ENCODE measurements around the gene LITAFD. TPM values are rescaled to one million over a fixed set of nuclear protein-coding genes. Genes with fewer than 3 reads are reported as not detected.
"Not testable (repeated sequence)": the region's sequence is repeated elsewhere in the genome, so short reads cannot be mapped to it uniquely, and the experiment has no call there.

Gene LITAFD
- polyA plus RNA-seq, 1 donor from 2014 or later, result not detected

DNA sequence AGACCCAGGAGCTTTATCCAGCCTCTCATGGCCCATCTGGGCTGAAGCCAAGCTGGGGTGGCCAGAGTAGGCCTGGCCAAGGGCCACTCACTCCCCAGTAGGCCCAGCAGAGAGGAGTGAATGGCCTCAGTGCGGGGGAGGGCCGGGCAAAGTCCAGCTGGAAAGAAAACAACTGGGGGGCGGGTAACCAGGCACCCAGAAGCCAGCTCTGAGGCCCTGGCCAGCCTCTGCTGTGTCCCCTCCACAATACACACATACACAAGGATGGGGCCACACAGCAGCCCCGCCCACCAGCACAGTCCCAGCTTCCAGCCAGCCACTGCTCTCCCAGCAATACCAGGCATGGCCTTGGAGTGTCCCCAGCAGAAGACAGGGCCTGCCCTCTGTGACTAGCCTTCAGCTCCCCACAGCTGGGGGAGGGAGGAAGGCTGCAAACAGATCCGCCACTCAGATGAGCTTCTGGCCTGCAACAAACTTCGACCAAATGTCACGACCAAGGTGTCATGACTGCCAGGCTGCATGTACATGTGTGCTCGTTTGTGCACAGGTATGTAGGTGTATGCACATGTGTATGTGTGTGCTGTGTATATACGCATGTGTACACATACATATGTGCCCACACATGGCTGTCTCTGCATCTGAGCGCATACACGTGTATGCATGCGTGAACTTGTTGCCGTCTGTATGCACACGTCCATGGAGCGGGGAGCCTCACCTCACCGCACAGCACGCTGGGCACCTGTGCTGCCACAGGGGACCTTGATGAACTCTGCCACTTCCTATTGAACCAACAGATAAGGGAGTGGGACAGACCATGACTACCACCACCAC lies 18.3 kb upstream of the LITAFD start:
- Mint-ChIP-seq H3K27me3 (no peaks in the 10 kb centered on the region), H3K9me3 (no peaks in the 10 kb centered on the region), H3K4me3 (peak overlapping the region in 3 of 4 donors; percentile 61 to 65 (median 65)), H3K27ac (peak overlapping the region in 1 of 3 donors; percentile 70), H3K36me3 (no peaks in the 10 kb centered on the region), H3K4me1 (peaks cover 20 to 41% (median 28%) of the 10 kb centered on the region in 3 donors)

DNA sequence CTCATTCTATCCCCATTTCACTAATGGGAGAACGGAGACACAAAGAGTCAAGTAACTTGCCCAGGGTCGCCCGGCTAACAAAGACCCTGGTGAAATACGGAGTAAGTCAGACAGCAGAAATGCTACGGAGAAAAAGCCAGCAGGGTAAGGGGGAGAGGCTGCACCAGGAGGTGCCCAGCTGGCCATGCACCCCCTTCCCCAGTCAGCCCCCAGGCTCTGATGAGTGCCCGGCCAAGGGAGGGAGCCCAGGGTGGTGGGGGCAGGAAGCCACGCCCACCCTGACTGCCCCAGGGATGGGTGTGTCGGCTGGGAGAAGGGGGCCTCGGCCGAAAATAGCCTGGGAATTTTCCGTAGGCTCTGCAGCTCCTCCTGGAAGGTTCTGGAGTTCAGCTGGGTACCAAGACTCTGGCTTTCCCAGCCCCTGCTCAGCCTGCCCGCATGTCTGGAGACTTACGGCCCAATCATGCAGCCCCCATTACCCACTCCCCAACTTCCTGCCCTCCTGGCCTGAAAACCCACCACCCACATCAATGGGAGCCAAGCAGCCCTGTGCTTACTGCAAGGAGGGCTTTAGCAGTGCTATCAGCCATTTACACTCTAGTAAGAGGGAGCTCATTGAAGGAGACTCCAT lies 17.6 kb upstream of the LITAFD start:
- H3K27me3 Mint-ChIP-seq, result no peaks in the 10 kb centered on the region
- no peaks in the 10 kb centered on the region for H3K9me3 Mint-ChIP-seq
- H3K27ac Mint-ChIP-seq, result peak overlapping the region in 1 of 3 donors; percentile 76
- H3K4me1 Mint-ChIP-seq, result peaks cover 27 to 44% (median 32%) of the 10 kb centered on the region in 3 donors
- H3K4me3 Mint-ChIP-seq, result peak overlapping the region in 3 of 4 donors; percentile 61 to 81 (median 65)
- H3K36me3 Mint-ChIP-seq, result no peaks in the 10 kb centered on the region

DNA sequence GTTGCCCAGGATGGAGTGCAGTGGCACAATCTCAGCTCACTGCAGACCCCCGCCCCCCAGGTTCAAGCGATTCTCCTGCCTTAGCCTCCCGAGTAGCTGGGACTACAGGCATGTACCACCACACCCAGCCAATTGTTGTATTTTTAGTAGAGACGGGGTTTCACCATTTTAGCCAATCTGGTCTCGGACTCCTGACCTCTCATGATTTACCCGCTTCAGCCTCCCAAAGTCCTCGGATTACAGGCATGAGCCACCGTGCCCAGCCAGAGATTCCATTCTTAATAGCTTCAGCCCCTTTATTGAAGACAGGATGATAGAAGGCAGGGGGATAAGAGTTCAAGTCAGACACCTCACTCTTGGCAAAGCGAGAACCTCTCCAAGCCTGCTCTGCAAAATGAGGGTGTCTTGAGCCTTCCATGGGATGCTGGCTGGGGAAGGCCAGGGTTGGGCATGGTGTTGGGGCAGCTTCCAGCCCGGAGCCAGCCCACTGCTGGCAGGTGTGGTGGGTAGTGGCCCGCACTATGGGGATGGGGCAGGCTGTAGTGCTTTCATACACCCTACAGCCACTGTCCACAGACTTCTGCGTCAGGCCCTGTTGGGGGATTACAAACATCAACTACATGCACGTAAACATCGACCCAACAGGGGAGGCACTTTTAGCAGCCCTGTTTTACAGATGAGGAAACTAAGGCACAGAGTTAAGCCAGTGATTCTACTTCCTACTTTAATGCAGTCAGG lies 16.8 kb upstream of the LITAFD start:
- Mint-ChIP-seq H3K27me3 (no peaks in the 10 kb centered on the region), H3K9me3 (no peaks in the 10 kb centered on the region), H3K4me1 (peaks cover 27 to 44% (median 32%) of the 10 kb centered on the region in 3 donors), H3K27ac (peak overlapping the region in 2 of 3 donors; percentile 69 to 76), H3K36me3 (no peaks in the 10 kb centered on the region), H3K4me3 (peak overlapping the region in 2 of 4 donors; percentile 58 to 81)

DNA sequence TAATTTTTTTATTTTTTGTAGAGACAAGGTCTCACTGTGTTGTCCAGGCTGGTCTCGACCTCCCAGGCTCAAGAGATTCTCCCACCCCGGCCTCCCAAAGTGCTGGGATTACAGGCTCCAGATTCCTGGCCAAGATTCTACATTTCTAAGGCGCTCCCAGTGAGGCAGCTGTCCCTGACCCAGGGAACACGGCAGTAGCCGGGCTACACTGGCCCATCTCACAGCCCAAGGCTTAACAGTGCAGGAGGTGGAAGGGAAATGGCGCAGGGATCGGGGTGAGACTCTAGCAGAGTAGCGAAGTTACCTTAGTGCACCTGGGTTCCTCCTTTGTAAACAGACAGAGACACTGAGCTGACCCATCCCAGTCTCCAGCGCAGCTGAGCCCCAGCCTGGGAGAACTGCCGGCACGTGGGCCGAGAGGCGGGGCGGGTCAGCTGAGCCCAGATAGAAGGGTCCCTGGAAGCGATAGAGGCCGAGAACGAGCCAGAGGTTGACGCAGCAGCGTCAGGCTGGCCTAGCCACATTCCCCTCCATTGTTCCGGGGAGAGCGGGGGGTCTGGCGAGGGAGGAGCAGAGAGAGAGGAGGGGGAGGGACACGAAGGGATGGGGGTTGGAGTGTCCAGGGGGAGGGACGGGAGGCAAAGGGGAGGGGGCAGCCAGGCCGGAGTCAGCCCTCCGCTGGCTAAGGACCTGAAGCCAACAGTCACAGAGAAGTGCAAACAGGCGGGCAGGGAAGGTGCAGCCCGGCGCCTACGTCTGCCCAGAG lies 15.8 kb upstream of the LITAFD start:
- Mint-ChIP-seq H3K4me1 (peaks cover 34 to 49% (median 39%) of the 10 kb centered on the region in 3 donors), H3K36me3 (no peaks in the 10 kb centered on the region), H3K9me3 (no peaks in the 10 kb centered on the region), H3K4me3 (peak overlapping the region in 2 of 4 donors; percentile 76 to 81), H3K27me3 (no peaks in the 10 kb centered on the region), H3K27ac (peak overlapping the region in 1 of 3 donors; percentile 69)

DNA sequence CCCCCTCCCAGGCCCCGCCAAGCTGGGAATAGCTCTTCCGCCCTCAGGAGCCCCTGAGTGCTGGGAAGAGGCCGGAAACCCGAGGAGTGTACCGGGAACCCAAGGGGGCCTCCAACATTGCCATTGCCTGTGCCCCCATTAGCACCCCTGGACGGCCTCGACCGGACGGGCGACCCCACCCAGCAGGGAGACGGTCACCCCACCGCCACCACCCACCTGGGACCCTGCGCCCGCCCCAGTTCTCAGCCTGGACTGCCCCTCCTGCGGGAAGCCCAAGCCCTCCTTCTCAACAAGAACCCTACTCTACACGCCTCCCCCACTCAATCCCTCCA lies 15.3 kb upstream of the LITAFD start:
- H3K27me3 Mint-ChIP-seq, result no peaks in the 10 kb centered on the region
- H3K9me3 Mint-ChIP-seq, result no peaks in the 10 kb centered on the region
- H3K4me3 Mint-ChIP-seq, result peak overlapping the region; percentile 89 to 96 (median 92)
- H3K27ac Mint-ChIP-seq, result peak overlapping the region; percentile 71 to 82 (median 71)
- no peaks in the 10 kb centered on the region for H3K36me3 Mint-ChIP-seq
- peaks cover 34 to 49% (median 39%) of the 10 kb centered on the region in 3 donors for H3K4me1 Mint-ChIP-seq

DNA sequence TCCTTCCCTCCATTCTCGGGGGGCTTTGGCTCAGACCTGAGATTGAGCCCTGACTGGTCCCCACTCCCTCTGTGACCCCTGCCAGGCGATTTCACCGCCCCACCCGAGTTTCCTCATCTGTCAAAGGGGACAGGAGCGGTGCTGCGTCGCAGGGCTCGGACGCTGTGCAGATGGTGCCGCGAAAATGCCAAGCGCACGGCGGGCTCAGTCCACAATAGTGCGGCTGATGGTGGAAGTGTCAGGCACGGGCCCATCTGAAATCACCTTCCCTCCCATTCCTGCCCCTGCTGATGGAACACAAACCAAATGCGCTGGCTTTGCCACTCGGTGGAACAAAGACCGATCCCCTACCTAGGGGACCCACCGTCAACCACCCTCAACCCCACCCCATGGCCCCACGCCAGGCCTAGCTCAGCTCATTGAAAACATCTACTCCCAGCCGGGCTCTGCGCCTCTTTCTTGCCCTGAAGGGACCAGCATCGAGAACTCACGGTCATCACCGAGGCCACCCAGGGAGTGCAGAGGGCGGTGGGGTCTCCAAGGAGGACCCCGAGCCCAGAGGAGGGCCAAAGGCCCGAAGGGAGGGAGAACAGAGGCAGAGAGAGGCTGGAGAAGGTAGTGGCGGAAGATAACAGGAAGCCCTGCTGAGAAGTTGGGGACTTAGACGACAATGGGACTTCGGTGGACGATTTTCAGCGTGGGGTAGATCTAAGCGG lies 14.8 kb upstream of the LITAFD start:
- peaks cover 34 to 45% (median 39%) of the 10 kb centered on the region in 3 donors for H3K4me1 Mint-ChIP-seq

DNA sequence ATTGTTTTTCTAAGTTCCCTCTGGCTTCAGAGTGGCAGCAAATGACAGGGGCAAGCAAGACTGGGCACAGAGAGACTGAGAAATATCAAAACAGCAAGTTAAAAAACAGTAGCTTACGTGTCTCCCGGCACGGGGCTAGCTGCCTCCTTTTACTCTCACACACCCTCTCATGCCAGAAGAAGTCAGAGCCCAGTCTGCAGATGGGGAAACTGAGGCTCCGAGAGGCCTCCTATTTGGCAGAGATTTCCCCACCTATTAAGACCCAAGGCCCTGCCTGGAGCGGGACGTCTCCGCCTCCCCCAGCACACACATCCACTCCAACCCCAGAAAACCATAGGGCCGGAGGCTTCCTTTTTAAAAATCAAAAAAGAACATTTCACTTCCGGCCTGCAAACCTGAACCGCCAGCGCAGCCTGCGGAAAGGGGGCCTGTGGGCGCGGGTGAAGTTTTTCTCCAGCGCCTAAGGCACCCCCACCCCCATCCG lies 14.2 kb upstream of the LITAFD start:
- peak overlapping the region; percentile 89 to 96 (median 92) for H3K4me3 Mint-ChIP-seq
- H3K4me1 Mint-ChIP-seq, result peaks cover 34 to 45% (median 39%) of the 10 kb centered on the region in 3 donors
- H3K9me3 Mint-ChIP-seq, result no peaks in the 10 kb centered on the region
- H3K27ac Mint-ChIP-seq, result peak overlapping the region; percentile 71 to 91 (median 82)
- no peaks in the 10 kb centered on the region for H3K27me3 Mint-ChIP-seq
- no peaks in the 10 kb centered on the region for H3K36me3 Mint-ChIP-seq

More for the DNA sequence above, 14.8 kb upstream of the LITAFD start:
- Mint-ChIP-seq H3K36me3 (no peaks in the 10 kb centered on the region), H3K27me3 (no peaks in the 10 kb centered on the region), H3K4me3 (peak overlapping the region; percentile 89 to 96 (median 92)), H3K27ac (peak overlapping the region; percentile 71 to 91 (median 82)), H3K9me3 (no peaks in the 10 kb centered on the region)

DNA sequence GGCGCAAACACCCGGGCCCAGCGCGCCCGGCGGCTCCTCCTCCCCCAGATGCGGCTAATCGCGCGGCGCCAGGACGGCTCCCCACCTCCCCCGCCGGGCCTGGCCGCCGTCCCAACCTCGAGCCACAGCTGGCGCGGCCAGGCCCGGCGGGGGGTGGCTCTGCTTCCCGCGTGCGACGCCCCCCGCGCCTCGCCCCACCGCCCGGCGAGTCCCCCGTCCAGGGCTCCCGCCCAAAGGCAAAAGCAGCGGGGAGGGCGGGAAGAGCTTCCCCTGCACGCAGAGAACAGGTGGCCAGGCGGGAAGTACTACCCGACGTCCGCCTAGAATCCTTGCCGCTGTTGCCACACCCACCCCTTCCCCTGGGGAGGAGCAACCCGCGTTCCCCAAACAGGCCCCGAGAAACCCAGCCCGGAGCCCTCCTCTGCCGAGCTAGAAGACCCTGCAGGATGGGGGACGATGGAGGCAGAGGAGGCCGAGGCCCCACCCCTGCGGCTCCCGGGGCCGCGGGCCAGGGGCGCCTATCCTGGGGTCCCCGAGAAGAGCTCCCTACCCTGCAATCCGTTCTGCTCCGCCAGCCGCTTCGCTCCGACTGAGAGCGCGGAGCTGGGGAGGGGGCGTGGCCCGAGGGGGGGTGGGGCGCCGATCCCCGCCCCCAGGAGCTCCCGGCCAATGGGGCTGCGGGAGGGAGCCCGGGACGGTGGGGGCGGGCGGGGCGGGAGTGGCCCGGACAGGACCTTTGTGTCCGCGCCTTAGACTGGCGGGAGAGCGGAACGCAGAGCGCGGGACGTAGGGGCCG lies 13.5 kb upstream of the LITAFD start, which contains the start of gene CARHSP1:
CARHSP1 (minus strand) TSS at position 591 of the 796 bp plus-strand sequence. CDS start 9,678 bp downstream, outside the sequence.
- Mint-ChIP-seq H3K27me3 (no peaks in the 10 kb centered on the region), H3K4me1 (peaks cover 37 to 45% (median 37%) of the 10 kb centered on the region in 3 donors), H3K9me3 (no peaks in the 10 kb centered on the region), H3K36me3 (no peaks in the 10 kb centered on the region), H3K27ac (peak within 1 kb of the TSS; percentile 71 to 91 (median 87)), H3K4me3 (peak within 1 kb of the TSS; percentile 89 to 98 (median 92))

DNA sequence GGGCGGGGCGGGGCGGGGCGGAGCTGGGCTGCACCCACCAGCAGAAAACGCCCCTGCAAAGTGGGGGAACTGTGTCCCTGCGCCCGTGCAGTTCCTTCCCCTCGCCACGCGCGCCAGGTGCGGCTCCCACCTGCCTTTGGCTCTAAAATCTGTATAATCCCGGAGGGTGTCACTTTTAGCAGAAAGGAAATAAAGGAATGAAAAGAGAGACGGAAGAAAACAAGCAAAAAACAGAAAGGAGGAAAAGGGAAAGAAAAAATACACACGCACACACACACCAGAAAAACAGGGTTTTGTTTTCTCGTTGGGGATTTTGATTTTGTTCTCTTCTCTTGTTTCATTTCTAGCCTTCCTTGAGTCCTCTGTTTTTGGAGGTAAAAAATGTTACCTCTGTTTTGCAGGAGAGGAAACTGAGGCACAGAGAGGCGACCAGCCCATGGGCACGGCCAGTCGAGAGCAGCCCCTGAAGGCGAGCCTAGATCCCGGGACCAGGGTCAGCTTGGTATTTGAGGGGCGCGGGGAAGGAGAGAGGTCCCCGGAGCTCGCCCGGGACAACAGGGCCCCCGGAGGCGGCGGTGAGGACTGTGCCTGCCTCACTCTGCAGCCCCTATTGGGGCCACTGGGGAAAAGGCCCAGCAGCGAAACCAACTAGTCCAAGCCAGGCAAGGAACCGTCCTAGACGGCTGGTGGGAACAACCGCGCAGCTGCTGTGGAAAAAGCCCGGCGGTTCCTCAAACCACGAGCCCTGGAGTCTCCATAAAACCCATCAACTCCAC lies 12.8 kb upstream of the LITAFD start:
- Mint-ChIP-seq H3K9me3 (no peaks in the 10 kb centered on the region), H3K27ac (peak overlapping the region; percentile 71 to 87 (median 85)), H3K4me1 (peaks cover 33 to 39% (median 33%) of the 10 kb centered on the region in 3 donors), H3K27me3 (no peaks in the 10 kb centered on the region), H3K36me3 (no peaks in the 10 kb centered on the region), H3K4me3 (peak overlapping the region; percentile 86 to 98 (median 92))

DNA sequence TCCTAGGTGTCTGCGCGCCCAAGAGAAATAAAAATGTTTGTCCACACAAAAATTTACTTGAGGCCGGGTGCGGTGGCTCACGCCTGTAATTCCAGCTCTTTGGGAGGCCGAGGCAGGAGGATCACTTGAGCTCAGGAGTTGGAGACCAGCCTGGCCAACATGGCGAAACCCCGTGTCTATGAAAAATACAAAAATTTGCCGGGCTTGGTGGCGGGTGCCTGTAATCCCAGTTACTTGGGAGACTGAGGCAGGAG lies 12.2 kb upstream of the LITAFD start:
- H3K9me3 Mint-ChIP-seq, H3K36me3 Mint-ChIP-seq, H3K27ac Mint-ChIP-seq, H3K27me3 Mint-ChIP-seq: not testable (repeated sequence)
- peaks cover 31 to 36% (median 32%) of the 10 kb centered on the region in 3 donors for H3K4me1 Mint-ChIP-seq
- peak overlapping the region; percentile 52 to 89 (median 80) for H3K4me3 Mint-ChIP-seq

DNA sequence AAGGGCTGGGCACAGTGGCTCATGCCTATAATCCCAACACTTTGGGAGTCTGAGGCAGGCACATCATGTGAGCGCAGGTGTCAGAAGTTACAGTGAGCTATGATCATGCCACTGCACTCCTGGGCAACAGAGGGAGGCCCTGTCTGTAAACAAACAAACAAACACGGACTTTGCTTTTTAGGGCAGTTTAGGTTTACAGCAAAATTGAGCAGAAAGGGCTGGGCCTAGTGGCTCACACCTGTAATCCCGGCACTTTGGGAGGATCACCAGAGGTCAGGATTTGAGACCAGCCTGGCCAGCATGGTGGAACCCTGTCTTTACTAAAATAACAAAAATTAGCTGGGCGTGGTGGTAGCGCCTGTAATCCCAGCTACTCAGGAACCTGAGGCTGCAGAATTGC lies 10.1 kb upstream of the LITAFD start:
- no peak overlapping the region for H3K27ac Mint-ChIP-seq
- no peaks in the 10 kb centered on the region for H3K9me3 Mint-ChIP-seq
- H3K27me3 Mint-ChIP-seq, result no peaks in the 10 kb centered on the region
- H3K4me1 Mint-ChIP-seq, result peaks cover 18 to 26% (median 23%) of the 10 kb centered on the region in 3 donors
- H3K4me3 Mint-ChIP-seq, result no peak overlapping the region
- no peaks in the 10 kb centered on the region for H3K36me3 Mint-ChIP-seq

DNA sequence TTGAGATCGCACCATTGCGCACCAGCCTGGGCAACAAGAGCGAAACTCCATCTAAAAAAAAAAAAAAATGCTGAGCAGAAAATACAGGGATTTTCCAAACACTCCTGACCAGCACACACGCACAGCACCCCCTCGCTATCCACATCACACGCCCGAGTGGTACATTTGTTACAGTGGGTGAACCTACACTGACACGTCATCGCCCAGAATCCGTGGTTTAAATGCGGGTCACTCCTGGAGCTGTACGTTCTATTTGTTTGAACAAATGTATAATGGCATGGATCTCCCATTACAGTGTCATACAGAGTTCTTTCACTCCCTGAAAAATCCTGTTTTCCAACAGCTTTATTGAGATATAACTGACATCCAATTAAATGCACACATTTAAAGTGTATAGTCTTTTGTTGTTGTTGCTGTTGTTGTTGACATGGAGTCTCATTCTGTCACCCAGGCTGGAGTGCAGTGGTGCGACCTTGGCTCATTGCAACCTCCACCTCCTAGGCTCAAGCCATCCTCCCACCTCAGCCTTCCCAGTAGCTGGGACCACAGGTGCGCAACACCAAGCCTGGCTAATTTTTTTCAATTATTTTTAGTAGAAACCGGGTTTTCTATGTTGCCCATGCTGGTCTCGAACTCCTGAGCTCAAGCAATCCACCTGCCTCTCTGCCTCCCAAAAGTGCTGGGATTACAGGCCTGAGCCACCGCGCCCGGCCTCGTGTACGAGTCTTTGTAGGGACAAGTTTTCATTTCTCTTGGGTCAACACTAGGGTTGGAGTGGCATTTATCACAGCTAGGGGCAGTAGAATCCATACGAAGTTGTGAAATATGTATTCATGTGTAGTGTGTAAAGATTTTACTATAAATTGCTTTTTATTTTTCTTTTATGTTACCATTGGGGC lies 8.9 kb upstream of the LITAFD start:
- no peaks in the 10 kb centered on the region for H3K27me3 Mint-ChIP-seq
- H3K27ac Mint-ChIP-seq, result no peak overlapping the region

More for the DNA sequence above, 8.9 kb upstream of the LITAFD start:
- Mint-ChIP-seq H3K4me1 (peaks cover 11 to 19% (median 13%) of the 10 kb centered on the region in 3 donors), H3K4me3 (no peak overlapping the region), H3K36me3 (no peaks in the 10 kb centered on the region), H3K9me3 (no peaks in the 10 kb centered on the region)
